A549 (cell line): ENCODE measurements around the gene TRIM9.

ENCODE experiments used
- EP300 ChIP-seq, 2 experiments: fragments of >200 bp; sonication (Bioruptor Twin); formaldehyde crosslinking; IDR thresholded peaks; 2 replicates in 1 of 2; 3 replicates in 1 of 2; pipeline ENCODE4 v1.6.1; 2016 to 2017
- GATA3 ChIP-seq: IDR thresholded peaks from 2 replicates; pipeline ENCODE4 v1.6.1; 2012; ENCODE audit warnings: borderline replicate concordance
- JUNB ChIP-seq: fragments of >200 bp; sonication (Bioruptor Twin); formaldehyde crosslinking; IDR thresholded peaks from 2 replicates; pipeline ENCODE4 v1.6.1; 2016
- KDM1A ChIP-seq: fragments of 200-600 bp; sonication (generic); IDR thresholded peaks from 2 replicates; pipeline ENCODE4 v1.6.1; 2016; ENCODE audit warnings: low read depth, mild to moderate bottlenecking
- MYC ChIP-seq: IDR thresholded peaks from 2 replicates; pipeline ENCODE4 v1.6.1; 2012; ENCODE audit warnings: mild to moderate bottlenecking, inconsistent platforms, low read length, improper control_type of control experiment, borderline replicate concordance
- POLR2A ChIP-seq: IDR thresholded peaks from 2 replicates; pipeline ENCODE4 v1.6.1; 2012; ENCODE audit warnings: mild to moderate bottlenecking, low read length
- SMC3 ChIP-seq: fragments of >200 bp; sonication (Bioruptor Twin); formaldehyde crosslinking; IDR thresholded peaks from 3 replicates; pipeline ENCODE4 v1.6.1; 2018; ENCODE audit warnings: inconsistent platforms
- TP53 ChIP-seq: fragments of 250-450 bp; sonication (Bioruptor Pico); IDR thresholded peaks from 2 replicates; pipeline ENCODE4 v1.5.0; 2021; ENCODE audit warnings: mild to moderate bottlenecking, moderate library complexity
- TF ChIP-seq, protein P1 (sequence below): fragments of >200 bp; sonication (Bioruptor Twin); formaldehyde crosslinking; IDR thresholded peaks from 3 replicates; pipeline ENCODE4 v1.5.1; 2016
- TF ChIP-seq, protein P2 (sequence below): IDR thresholded peaks from 2 replicates; pipeline ENCODE4 v1.6.1; 2012
- TF ChIP-seq, protein P3 (sequence below): fragments of 450-650 bp; IDR thresholded peaks from 2 replicates; pipeline ENCODE4 v1.6.1; 2014; ENCODE audit warnings: antibody characterized with exemption
- TF ChIP-seq, protein P4 (sequence below): fragments of 150-350 bp; IDR thresholded peaks from 2 replicates; pipeline ENCODE4 v1.6.1; 2014; ENCODE audit warnings: low read depth, mild to moderate bottlenecking, low read length
- TF ChIP-seq, protein P5 (sequence below): IDR thresholded peaks from 2 replicates; pipeline ENCODE4 v1.6.1; 2012

DNA sequence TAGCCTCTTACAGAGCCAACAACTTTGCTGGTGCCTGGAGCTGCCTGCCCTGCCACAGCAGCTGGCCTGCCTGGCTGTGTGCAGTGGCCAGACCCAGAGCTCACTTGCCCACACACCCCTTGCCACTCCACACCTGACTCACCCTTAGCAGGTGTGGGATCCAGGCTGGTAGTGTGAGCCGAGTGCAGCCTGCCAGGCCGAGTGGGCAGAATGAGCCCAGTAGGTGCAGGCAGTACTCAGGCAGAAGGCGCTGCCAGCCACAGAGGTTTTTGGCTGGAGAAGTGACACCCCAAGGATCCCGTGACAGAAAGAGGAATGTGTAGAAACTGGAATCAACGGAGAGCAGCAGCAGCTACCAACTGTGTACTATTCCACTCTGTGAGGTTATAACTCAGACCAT, 120.8 kb downstream of the TRIM9 start:
- TF ChIP-seq KDM1A (no peak), JUNB (no peak), TP53 (no peak), MYC (no peak), POLR2A (no peak), GATA3 (no peak), SMC3 (no peak), EP300 (IDR thresholded peaks at IDR 0.05) (no peak)
- TF ChIP-seq, protein P1, sequence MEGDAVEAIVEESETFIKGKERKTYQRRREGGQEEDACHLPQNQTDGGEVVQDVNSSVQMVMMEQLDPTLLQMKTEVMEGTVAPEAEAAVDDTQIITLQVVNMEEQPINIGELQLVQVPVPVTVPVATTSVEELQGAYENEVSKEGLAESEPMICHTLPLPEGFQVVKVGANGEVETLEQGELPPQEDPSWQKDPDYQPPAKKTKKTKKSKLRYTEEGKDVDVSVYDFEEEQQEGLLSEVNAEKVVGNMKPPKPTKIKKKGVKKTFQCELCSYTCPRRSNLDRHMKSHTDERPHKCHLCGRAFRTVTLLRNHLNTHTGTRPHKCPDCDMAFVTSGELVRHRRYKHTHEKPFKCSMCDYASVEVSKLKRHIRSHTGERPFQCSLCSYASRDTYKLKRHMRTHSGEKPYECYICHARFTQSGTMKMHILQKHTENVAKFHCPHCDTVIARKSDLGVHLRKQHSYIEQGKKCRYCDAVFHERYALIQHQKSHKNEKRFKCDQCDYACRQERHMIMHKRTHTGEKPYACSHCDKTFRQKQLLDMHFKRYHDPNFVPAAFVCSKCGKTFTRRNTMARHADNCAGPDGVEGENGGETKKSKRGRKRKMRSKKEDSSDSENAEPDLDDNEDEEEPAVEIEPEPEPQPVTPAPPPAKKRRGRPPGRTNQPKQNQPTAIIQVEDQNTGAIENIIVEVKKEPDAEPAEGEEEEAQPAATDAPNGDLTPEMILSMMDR, result no peak
- TF ChIP-seq, protein P2, sequence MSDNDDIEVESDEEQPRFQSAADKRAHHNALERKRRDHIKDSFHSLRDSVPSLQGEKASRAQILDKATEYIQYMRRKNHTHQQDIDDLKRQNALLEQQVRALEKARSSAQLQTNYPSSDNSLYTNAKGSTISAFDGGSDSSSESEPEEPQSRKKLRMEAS, result no peak
- TF ChIP-seq, protein P3, sequence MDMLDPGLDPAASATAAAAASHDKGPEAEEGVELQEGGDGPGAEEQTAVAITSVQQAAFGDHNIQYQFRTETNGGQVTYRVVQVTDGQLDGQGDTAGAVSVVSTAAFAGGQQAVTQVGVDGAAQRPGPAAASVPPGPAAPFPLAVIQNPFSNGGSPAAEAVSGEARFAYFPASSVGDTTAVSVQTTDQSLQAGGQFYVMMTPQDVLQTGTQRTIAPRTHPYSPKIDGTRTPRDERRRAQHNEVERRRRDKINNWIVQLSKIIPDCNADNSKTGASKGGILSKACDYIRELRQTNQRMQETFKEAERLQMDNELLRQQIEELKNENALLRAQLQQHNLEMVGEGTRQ, result no peak
- TF ChIP-seq, protein P4, sequence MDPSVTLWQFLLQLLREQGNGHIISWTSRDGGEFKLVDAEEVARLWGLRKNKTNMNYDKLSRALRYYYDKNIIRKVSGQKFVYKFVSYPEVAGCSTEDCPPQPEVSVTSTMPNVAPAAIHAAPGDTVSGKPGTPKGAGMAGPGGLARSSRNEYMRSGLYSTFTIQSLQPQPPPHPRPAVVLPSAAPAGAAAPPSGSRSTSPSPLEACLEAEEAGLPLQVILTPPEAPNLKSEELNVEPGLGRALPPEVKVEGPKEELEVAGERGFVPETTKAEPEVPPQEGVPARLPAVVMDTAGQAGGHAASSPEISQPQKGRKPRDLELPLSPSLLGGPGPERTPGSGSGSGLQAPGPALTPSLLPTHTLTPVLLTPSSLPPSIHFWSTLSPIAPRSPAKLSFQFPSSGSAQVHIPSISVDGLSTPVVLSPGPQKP, result no peak
- TF ChIP-seq, protein P5, sequence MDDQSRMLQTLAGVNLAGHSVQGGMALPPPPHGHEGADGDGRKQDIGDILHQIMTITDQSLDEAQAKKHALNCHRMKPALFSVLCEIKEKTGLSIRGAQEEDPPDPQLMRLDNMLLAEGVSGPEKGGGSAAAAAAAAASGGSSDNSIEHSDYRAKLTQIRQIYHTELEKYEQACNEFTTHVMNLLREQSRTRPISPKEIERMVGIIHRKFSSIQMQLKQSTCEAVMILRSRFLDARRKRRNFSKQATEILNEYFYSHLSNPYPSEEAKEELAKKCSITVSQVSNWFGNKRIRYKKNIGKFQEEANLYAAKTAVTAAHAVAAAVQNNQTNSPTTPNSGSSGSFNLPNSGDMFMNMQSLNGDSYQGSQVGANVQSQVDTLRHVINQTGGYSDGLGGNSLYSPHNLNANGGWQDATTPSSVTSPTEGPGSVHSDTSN, result no peak
